HG03575 (cell line): ENCODE measurements around the gene DENND2A.
"Not testable (repeated sequence)": the region's sequence is repeated elsewhere in the genome, so short reads cannot be mapped to it uniquely, and the experiment has no call there.

Source experiments
- ATAC-seq: cut with Tn5 transposase; IDR thresholded peaks from one replicate; pipeline ENCODE4 v1.9.1; 2021; ENCODE audit not compliant: unreplicated experiment, insufficient number of reproducible peaks, low FRiP score; ENCODE audit errors: extremely low read depth

Gene DENND2A

GRCh38 chr7:140625908-140626868 lies 14.4 kb downstream of the DENND2A start:
- no peak for ATAC-seq

- not testable (repeated sequence) for ATAC-seq
Measured at GRCh38 chr7:140625192-140625558, 15.4 kb downstream of the DENND2A start.

GRCh38 chr7:140624392-140625191 lies 16.0 kb downstream of the DENND2A start:
- no peak for ATAC-seq

- ATAC-seq: no peak
Measured at GRCh38 chr7:140623980-140624379, 16.6 kb downstream of the DENND2A start.

GRCh38 chr7:140621401-140622021 lies 19.1 kb downstream of the DENND2A start:
- no peak for ATAC-seq

GRCh38 chr7:140619915-140620510 lies 20.6 kb downstream of the DENND2A start:
- not testable (repeated sequence) for ATAC-seq

- no peak for ATAC-seq
Measured at GRCh38 chr7:140619176-140619575, 21.4 kb downstream of the DENND2A start.

GRCh38 chr7:140618306-140618705 lies 22.3 kb downstream of the DENND2A start:
- ATAC-seq: no peak

GRCh38 chr7:140617081-140617480 lies 23.5 kb downstream of the DENND2A start:
- no peak for ATAC-seq

GRCh38 chr7:140616328-140616727 lies 24.3 kb downstream of the DENND2A start:
- no peak for ATAC-seq

- ATAC-seq: no peak
Measured at GRCh38 chr7:140611641-140612040, 29.0 kb downstream of the DENND2A start.

- no peak for ATAC-seq
Measured at GRCh38 chr7:140610204-140611165, 30.1 kb downstream of the DENND2A start.

GRCh38 chr7:140609646-140610045 lies 31.0 kb downstream of the DENND2A start:
- ATAC-seq: no peak

- ATAC-seq: no peak
Measured at GRCh38 chr7:140607441-140607989, 33.1 kb downstream of the DENND2A start.

- no peak for ATAC-seq
Measured at GRCh38 chr7:140605337-140605736, 35.3 kb downstream of the DENND2A start.

GRCh38 chr7:140604760-140605159 lies 35.9 kb downstream of the DENND2A start:
- no peak for ATAC-seq

- ATAC-seq: no peak
Measured at GRCh38 chr7:140604076-140604475, 36.5 kb downstream of the DENND2A start.
